Upper lobe of left lung (tissue), 6 donors: Measurements from ENCODE around the gene GATD1. TPM values are rescaled to one million over a fixed set of nuclear protein-coding genes. Genes with fewer than 3 reads are reported as not detected.

ENCODE experiments used
- ATAC-seq, 2 donors: fragments of 200-7000 bp; cut with Tn5 transposase; one replicate each; pipeline ENCODE4 v1.9.1; 2022; ENCODE audit warnings: mild to moderate bottlenecking in 2 of 2, moderate library complexity in 2 of 2; ENCODE audit not compliant: low FRiP score in 2 of 2
- DNase-seq, 2 donors: peaks; one replicate each; pipeline ENCODE4 v3.0.0-alpha.2; 2019 to 2020
- H3K27ac ChIP-seq, 4 donors: fragments of 200-600 bp; sonication (generic); one replicate each; pipeline ENCODE4 v1.5.1; 2016 to 2019
- H3K27me3 ChIP-seq, 4 donors: fragments of 200-600 bp; sonication (generic); one replicate each; pipeline ENCODE4 v1.5.1; 2017 to 2019
- H3K36me3 ChIP-seq, 4 donors: fragments of 200-600 bp; sonication (generic); one replicate each; pipeline ENCODE4 v1.5.1; 2016 to 2019
- H3K4me1 ChIP-seq, 4 donors: fragments of 200-600 bp; sonication (generic); one replicate each; pipeline ENCODE4 v1.5.1; 2018 to 2019
- H3K4me3 ChIP-seq, 4 donors: fragments of 200-600 bp; sonication (generic); one replicate each; pipeline ENCODE4 v1.5.1; 2017 to 2019; ENCODE audit warnings: mild to moderate bottlenecking in 2 of 4, moderate library complexity in 1 of 4
- H3K9me3 ChIP-seq, 4 donors: fragments of 200-600 bp; sonication (generic); one replicate each; pipeline ENCODE4 v1.5.1; 2018 to 2019
- EP300 ChIP-seq, 4 donors: sonication (generic); formaldehyde crosslinking; IDR thresholded peaks; one replicate each; pipeline ENCODE4 v1.5.1; 2017; ENCODE audit warnings: antibody characterized with exemption in 4 of 4, control low read depth in 2 of 4
- POLR2A ChIP-seq, 4 donors: fragments of 450-650 bp; IDR thresholded peaks; one replicate each; pipeline ENCODE4 v1.5.1; 2016 to 2017; ENCODE audit warnings: antibody characterized with exemption in 4 of 4, mild to moderate bottlenecking in 2 of 4
- POLR2AphosphoS5 ChIP-seq, 2 donors: sonication (generic); formaldehyde crosslinking; IDR thresholded peaks; one replicate each; pipeline ENCODE4 v1.5.1; 2017; ENCODE audit warnings: antibody characterized with exemption in 2 of 2
- WGBS, 2 donors: methylation state at CpG; one replicate each; pipeline ENCODE4 v1.1.5; 2017 to 2018; 5-methylcytosine and 5-hydroxymethylcytosine counted together
- total RNA-seq, 6 donors: library from RNA; depleted of rRNA in 4 of 6; stranded (reverse); fragments of >200 nt in 4 of 6; gene quantifications; one replicate each; pipeline versions ENCODE4 v1.1.0 to v1.2.1, GENCODE V29; 2016 to 2021
- TF ChIP-seq, protein P1 (sequence below), 6 experiments: fragments of 450-650 bp in 4 of 6; fragments of 200-600 bp in 2 of 6; sonication (generic) in 2 of 6; IDR thresholded peaks; one replicate each; pipeline ENCODE4 v1.5.1; 2016 to 2019; ENCODE audit warnings: antibody characterized with exemption in 6 of 6
- donor health status: DM: no; HTN: no; CAD: no; lungs with moderate emphysema.
- donor health status: DM: no; HTN: yes; CAD: no; lungs with severe emphysema.

GATD1 gene
- total RNA-seq, 6 donors from 2014 or later, result 14.8 to 77.7 (median 63.6) TPM

- no peak for TF ChIP-seq EP300 (IDR thresholded peaks at IDR 0.05)
- TF ChIP-seq, protein P1, sequence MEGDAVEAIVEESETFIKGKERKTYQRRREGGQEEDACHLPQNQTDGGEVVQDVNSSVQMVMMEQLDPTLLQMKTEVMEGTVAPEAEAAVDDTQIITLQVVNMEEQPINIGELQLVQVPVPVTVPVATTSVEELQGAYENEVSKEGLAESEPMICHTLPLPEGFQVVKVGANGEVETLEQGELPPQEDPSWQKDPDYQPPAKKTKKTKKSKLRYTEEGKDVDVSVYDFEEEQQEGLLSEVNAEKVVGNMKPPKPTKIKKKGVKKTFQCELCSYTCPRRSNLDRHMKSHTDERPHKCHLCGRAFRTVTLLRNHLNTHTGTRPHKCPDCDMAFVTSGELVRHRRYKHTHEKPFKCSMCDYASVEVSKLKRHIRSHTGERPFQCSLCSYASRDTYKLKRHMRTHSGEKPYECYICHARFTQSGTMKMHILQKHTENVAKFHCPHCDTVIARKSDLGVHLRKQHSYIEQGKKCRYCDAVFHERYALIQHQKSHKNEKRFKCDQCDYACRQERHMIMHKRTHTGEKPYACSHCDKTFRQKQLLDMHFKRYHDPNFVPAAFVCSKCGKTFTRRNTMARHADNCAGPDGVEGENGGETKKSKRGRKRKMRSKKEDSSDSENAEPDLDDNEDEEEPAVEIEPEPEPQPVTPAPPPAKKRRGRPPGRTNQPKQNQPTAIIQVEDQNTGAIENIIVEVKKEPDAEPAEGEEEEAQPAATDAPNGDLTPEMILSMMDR (IDR thresholded peaks at IDR 0.05), result no peak
- TF ChIP-seq POLR2AphosphoS5 (IDR thresholded peaks at IDR 0.05), result no peak
- TF ChIP-seq POLR2A (IDR thresholded peaks at IDR 0.05), result no peak
- ATAC-seq (no peak), DNase-seq (no peak)
- WGBS, 2 donors, result 78 to 80% methylated on average over 11 of the region's 11 CpGs
- H3K27ac ChIP-seq, result no peak overlapping the region
- H3K4me3 ChIP-seq, result no peak overlapping the region
- H3K27me3 ChIP-seq, result no peaks in the 10 kb centered on the region
- no peaks in the 10 kb centered on the region for H3K9me3 ChIP-seq
- peaks cover 22 to 31% (median 24%) of the 10 kb centered on the region in 4 donors for H3K4me1 ChIP-seq
- peaks cover 0 to 41% (median 22%) of the 10 kb centered on the region in 4 donors for H3K36me3 ChIP-seq
Observed at GRCh38 chr11:816433-816779, 39.1 kb upstream of the GATD1 start.

GRCh38 chr11:815675-816432 is 38.6 kb upstream of the GATD1 start:
- Histone ChIP-seq H3K9me3 (no peaks in the 10 kb centered on the region), H3K27ac (no peak overlapping the region), H3K36me3 (peaks cover 0 to 44% (median 23%) of the 10 kb centered on the region in 4 donors), H3K4me1 (peaks cover 22 to 31% (median 24%) of the 10 kb centered on the region in 4 donors), H3K4me3 (no peak overlapping the region), H3K27me3 (no peaks in the 10 kb centered on the region)
- WGBS, 2 donors, result 87 to 91% methylated on average over 5 to 8 of the region's 11 CpGs
- peak in 1 of 2 donors; percentile 62 for DNase-seq
- TF ChIP-seq POLR2AphosphoS5 (IDR thresholded peaks at IDR 0.05), result no peak
- TF ChIP-seq EP300 (IDR thresholded peaks at IDR 0.05), result no peak
- TF ChIP-seq POLR2A (IDR thresholded peaks at IDR 0.05), result no peak
- TF ChIP-seq, protein P1 (IDR thresholded peaks at IDR 0.05), result no peak
- ATAC-seq, result no peak

GRCh38 chr11:813456-814096 is 36.3 kb upstream of the GATD1 start:
- ATAC-seq (no peak), DNase-seq (no peak)
- TF ChIP-seq, protein P1 (IDR thresholded peaks at IDR 0.05), result no peak
- no peak for TF ChIP-seq EP300 (IDR thresholded peaks at IDR 0.05)
- TF ChIP-seq POLR2A (IDR thresholded peaks at IDR 0.05), result no peak
- TF ChIP-seq POLR2AphosphoS5 (IDR thresholded peaks at IDR 0.05), result no peak
- 0 to 87% methylated on average over 1 to 9 of the region's 9 CpGs for WGBS, 2 donors
- no peak overlapping the region for H3K4me3 ChIP-seq
- peaks cover 0 to 44% (median 23%) of the 10 kb centered on the region in 4 donors for H3K36me3 ChIP-seq
- peaks cover 18 to 31% (median 21%) of the 10 kb centered on the region in 4 donors for H3K4me1 ChIP-seq
- no peak overlapping the region for H3K27ac ChIP-seq
- H3K9me3 ChIP-seq, result no peaks in the 10 kb centered on the region
- no peaks in the 10 kb centered on the region for H3K27me3 ChIP-seq

- no peak for DNase-seq
- Histone ChIP-seq H3K9me3 (no peaks in the 10 kb centered on the region), H3K36me3 (peaks cover 0 to 44% (median 23%) of the 10 kb centered on the region in 4 donors), H3K4me3 (no peak overlapping the region), H3K4me1 (peaks cover 18 to 31% (median 24%) of the 10 kb centered on the region in 4 donors), H3K27ac (no peak overlapping the region), H3K27me3 (no peaks in the 10 kb centered on the region)
- 88 to 93% methylated on average over 6 of the region's 6 CpGs for WGBS, 2 donors
- ATAC-seq, result no peak
- TF ChIP-seq EP300 (IDR thresholded peaks at IDR 0.05), result no peak
Observed at GRCh38 chr11:813072-813455, 35.8 kb upstream of the GATD1 start.

DNA sequence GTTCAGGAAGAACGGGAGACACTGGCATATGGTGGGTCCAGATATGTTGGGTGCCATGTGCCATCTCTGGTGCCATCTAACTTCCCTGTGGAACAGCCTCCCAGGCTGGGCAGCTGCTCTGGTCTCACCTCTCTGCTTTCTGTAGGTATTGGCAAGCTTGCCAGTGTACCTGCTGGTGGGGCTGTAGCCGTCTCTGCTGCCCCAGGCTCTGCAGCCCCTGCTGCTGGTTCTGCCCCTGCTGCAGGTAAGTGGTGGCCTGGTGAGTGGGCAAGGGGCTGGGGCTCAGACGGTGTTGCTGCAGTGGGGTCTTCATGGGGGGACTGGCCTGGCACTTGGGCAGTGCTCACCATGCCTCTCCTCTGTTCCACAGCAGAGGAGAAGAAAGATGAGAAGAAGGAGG is 35.1 kb upstream of the GATD1 start:
- Histone ChIP-seq H3K27ac (no peak overlapping the region), H3K36me3 (peaks cover 0 to 44% (median 23%) of the 10 kb centered on the region in 4 donors), H3K4me1 (peaks cover 18 to 33% (median 26%) of the 10 kb centered on the region in 4 donors), H3K9me3 (no peaks in the 10 kb centered on the region), H3K4me3 (no peak overlapping the region), H3K27me3 (no peaks in the 10 kb centered on the region)
- 82 to 86% methylated on average over 1 to 3 of the region's 3 CpGs for WGBS, 2 donors
- DNase-seq (peak in 1 of 2 donors; percentile 46), ATAC-seq (no peak)
- TF ChIP-seq EP300 (IDR thresholded peaks at IDR 0.05) (no peak), POLR2A (IDR thresholded peaks at IDR 0.05) (no peak), POLR2AphosphoS5 (IDR thresholded peaks at IDR 0.05) (no peak)
- TF ChIP-seq, protein P1 (IDR thresholded peaks at IDR 0.05), result no peak
